SKM-1 (cell line): ENCODE data around the gene SNED1.
A peak's percentile ranks its signal among the peaks of the same experiment; 100 is the strongest.
"Not testable (repeated sequence)": the region's sequence is repeated elsewhere in the genome, so short reads cannot be mapped to it uniquely, and the experiment has no call there.

Experiments used
- DNase-seq: peaks from one replicate; lab custom pipeline; 2025; ENCODE audit not compliant: unreplicated experiment; lab: John Stamatoyannopoulos, UW

Gene SNED1

DNA sequence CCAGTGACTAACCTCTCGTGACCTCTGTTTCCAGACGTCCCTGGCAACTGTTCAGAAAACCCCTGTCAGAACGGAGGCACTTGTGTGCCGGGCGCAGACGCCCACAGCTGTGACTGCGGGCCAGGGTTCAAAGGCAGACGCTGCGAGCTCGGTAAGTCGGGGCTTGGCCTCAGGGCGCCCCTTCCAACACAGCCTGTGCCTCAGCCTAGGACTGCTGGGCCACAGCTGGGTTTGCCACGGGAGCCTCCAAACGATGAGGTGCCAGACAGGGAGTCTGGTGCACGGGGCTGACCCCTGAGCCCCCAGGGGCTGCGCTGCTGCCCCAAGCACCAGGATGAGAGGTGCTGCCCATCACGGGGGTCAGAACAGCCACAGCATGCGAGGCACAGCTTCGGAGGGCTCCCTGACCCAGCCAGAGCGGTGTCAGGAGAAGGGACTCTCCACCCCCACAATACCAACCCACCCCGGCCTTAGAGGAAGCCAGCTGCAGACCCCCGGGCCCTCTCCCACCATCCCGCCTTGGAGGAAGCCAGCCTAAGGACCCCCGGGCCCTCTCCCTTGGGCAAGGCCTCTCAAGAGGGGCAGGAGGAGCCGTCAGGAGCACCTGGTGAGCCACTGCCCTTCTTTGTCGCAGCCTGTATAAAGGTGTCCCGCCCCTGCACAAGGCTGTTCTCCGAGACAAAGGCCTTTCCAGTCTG, 83.4 kb downstream of the SNED1 start:
- DNase-seq: no peak

- no peak for DNase-seq
These were observed 84.1 kb downstream of the SNED1 start for GRCh38 chr2:241082341-241083090.

DNA sequence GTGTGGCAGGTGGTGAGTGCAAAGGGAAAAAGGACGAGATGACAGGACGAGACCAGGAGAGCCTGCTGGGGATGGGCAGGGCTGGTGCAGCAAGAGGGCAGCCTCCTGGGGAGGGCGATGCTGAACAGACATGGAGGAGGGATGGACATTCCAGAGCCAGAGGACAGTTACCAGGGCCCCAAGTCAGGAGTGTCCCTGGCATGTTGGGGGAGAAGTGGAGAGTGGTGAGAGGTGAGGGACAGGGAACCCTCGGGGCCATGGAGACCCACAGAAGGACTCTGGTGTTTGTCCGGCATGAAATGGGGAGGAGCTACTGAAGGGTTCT, 84.6 kb downstream of the SNED1 start:
- DNase-seq: no peak

GRCh38 chr2:241084856-241085444, 86.5 kb downstream of the SNED1 start:
- no peak for DNase-seq

DNA sequence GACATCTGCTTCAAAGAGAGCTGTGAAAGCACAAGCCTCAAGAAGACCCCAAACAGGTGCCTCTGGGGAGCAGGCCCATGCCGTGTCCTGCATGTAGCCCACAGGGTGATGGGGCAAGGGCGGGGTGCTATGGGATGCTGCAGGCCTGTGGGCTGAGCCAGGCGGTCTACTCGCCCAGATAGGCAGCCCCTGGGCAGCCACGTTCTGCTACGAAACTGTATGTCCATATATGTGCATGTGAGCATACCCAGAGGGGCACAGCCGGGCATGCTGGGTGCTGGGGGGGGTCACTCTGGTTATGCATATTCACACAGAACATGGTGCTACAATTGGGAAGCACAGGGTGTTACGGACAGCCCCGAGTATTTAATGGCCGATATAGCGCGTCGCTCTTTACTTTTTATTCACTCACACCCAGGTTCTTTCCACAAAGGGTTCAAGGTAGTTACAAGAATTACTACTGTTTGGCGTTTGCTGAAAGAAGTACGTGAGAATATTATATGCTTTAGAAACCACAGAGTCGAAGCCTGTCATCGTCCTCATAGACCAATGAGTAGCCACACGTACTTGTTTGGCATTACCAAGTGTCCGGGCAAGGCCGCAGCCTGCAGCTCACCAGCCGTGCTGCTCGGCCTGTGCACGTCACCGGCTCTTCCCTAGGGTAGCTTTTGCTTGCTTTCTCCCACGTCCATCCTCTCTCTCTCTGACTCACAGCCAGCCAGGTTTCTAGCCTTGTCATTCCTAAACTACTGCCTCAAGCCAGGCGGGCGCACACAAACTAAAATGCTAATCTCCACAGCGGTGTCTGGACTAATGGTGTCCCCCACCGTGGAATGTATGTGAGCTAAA, 89.2 kb downstream of the SNED1 start:
- DNase-seq: no peak

- no peak for DNase-seq
These were observed 90.0 kb downstream of the SNED1 start for GRCh38 chr2:241088376-241088775.

- DNase-seq: no peak
These were observed 90.6 kb downstream of the SNED1 start for GRCh38 chr2:241088791-241089732.

DNA sequence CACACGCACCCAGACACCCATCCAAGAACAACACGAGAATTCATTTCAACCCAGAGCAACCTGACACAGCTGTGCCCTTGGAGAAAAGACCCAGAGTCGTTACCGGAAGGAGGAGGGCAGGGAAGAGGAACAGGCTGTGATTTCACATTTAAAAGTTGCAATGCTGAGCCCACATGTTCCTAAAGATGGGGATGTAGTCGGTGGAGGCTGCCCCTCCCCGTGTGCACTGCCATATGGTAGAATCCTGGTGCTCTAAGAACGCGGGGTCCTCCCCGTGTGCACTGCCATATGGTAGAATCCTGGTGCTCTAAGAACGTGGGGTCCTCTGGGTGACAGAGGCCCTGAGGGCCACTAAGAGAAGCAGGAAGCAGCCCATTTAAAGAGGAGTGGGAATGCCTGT, 92.8 kb downstream of the SNED1 start:
- no peak for DNase-seq

GRCh38 chr2:241091734-241092445, 93.5 kb downstream of the SNED1 start:
- DNase-seq: no peak

DNA sequence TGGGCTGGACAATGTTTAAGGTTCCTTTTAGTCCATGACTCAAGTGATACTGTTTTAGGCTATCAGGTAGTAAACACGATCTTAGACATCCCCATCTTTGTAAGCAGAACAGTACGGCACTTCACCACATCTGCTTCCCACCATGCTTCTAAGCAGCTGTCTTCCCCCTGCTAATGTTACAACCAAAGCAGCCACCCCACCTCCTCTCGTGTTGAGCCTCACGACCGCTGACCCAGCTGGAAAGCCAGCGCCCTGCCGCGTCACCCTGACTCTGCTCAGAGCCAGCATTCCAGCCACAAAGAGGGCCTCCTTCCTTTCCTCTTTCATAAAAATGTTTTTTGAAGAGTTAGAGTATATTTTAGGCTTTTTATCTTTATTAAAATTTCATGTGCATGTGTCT, 94.3 kb downstream of the SNED1 start:
- DNase-seq: no peak

- DNase-seq: not testable (repeated sequence)
These were observed 94.8 kb downstream of the SNED1 start for GRCh38 chr2:241093133-241093781.

GRCh38 chr2:241094172-241094571, 95.8 kb downstream of the SNED1 start:
- DNase-seq: no peak

DNA sequence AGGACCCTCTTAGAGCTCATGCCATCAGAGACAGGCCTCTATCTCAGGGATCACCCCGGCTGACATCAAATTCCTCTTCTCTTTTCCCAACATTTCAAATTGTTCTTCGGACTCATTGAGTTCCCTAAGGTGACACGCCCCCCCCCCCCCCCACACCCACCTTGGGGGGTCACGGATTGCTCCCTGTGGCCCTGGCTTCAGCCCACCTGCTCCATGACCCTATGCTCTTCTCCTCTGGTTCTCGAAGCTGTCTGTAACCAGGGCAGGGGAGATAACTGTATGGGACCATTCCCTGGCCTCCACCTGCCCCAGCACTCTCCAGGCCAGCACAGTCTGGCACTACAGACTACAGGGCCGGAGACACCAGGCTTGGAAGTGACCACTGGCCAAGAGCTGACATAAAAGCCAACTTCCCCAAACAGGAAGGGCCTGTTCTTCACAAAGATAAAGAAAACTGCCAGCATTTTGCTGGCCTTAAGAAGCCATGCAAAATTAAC, 96.6 kb downstream of the SNED1 start:
- no peak for DNase-seq

GRCh38 chr2:241095594-241096290, 97.3 kb downstream of the SNED1 start:
- no peak for DNase-seq

DNA sequence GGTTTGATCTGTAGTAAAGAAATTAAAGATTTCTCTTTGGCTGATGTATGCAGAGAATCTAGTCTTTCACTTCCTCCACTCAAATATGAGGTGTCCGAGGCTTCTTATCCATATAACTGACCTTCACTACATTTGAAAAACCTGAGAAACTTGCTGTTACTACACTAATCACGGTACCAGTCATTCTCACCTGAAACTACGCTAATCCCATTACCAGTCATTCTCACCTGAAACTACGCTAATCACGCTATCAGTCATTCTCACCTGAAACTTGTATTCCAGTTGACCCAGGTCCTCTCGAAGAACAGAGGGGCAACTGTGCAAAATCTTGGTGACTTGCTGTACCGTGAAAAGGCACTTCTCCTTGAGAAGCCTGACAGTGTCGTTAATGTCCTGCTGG, 98.6 kb downstream of the SNED1 start:
- no peak for DNase-seq

GRCh38 chr2:241099246-241099645, 100.8 kb downstream of the SNED1 start:
- DNase-seq: no peak

GRCh38 chr2:241102239-241102803, 103.9 kb downstream of the SNED1 start, which contains the start of gene MTERF4:
Gene MTERF4, minus strand, starts transcription at chr2:241102287. Its CDS starts 14 bp downstream, at chr2:241102273.
- peak; percentile 38 for DNase-seq

DNA sequence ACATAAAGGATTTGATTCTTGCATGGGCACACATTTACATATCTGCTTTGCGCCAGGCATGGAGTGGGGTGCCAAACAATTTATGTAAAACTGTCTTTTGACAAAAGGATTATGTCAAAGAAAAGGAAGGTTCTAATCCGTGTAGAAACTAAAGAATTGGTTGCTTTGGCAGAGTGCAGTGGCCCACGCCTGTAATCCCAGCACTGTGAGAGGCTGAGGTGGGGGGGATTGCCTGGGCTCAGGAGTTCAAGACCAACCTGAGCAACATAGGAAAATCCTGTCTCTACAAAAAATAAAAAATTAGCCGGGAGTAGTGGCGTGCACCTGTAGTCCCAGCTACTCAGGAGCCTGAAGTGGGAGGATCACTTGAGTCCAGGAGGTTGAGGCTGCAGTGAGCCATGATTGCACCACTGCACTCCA, 104.8 kb downstream of the SNED1 start:
- DNase-seq: no peak
